Panc1 (cell line): ENCODE measurements around the gene MED17. TPM values are rescaled to one million over a fixed set of nuclear protein-coding genes. Genes with fewer than 3 reads are reported as not detected.

Experiments
- ATAC-seq: fragments of 200-7000 bp; cut with Tn5 transposase; 2 replicates; pipeline ENCODE4 v1.9.1; 2020; ENCODE audit warnings: mild to moderate bottlenecking, moderate library complexity
- BruUV-seq: library from RNA; stranded (reverse); fragments of 400-500 nt; replicated peaks from 2 replicates; lab custom pipeline; 2021; lab: Mats Ljungman, UMichigan
- CTCF ChIA-PET: fragments of 300-600 bp; sonication (Branson Sonifier 250); formaldehyde crosslinking; loops from one replicate; lab custom pipeline; 2022; ENCODE audit warnings: antibody characterized with exemption; lab: Charles Lee
- POLR2A ChIA-PET: fragments of 300-600 bp; sonication (Branson Sonifier 250); formaldehyde crosslinking; loops from one replicate; lab custom pipeline; 2022; ENCODE audit warnings: antibody characterized with exemption; lab: Charles Lee
- DNase-seq: peaks from one replicate; pipeline ENCODE4 v3.0.0-alpha.2; 2010; ENCODE audit warnings: low read depth, low spot score
- H3K27ac ChIP-seq: 2 replicates; pipeline ENCODE4 v1.5.1; 2011; ENCODE audit warnings: mild to moderate bottlenecking, low read length, inconsistent platforms
- H3K27me3 ChIP-seq: fragments of 200-500 bp; sonication (Bioruptor generic); 2 replicates; pipeline ENCODE4 v1.6.0; 2014; ENCODE audit warnings: low read length, inconsistent platforms; ENCODE audit not compliant: control insufficient read depth, insufficient read depth
- H3K36me3 ChIP-seq: fragments of 200-500 bp; sonication (Bioruptor generic); 2 replicates; pipeline ENCODE4 v1.5.1; 2014; ENCODE audit warnings: inconsistent platforms, mild to moderate bottlenecking, low read length, moderate library complexity; ENCODE audit not compliant: control insufficient read depth, insufficient read depth
- H3K4me1 ChIP-seq: 2 replicates; pipeline ENCODE4 v1.5.1; 2011; ENCODE audit warnings: inconsistent platforms, mild to moderate bottlenecking, low read length, moderate library complexity; ENCODE audit not compliant: control insufficient read depth, insufficient read depth
- H3K4me3 ChIP-seq, 2 experiments: 2 replicates each; pipeline ENCODE4 v1.5.1; 2011 to 2012; ENCODE audit warnings: low read depth in 2 of 2, low read length in 2 of 2, mild to moderate bottlenecking in 2 of 2, inconsistent platforms in 1 of 2, moderate library complexity in 1 of 2
- H3K9me3 ChIP-seq: fragments of 200-500 bp; sonication (Bioruptor generic); 2 replicates; pipeline ENCODE4 v1.5.1; 2014; ENCODE audit warnings: low read depth, mild to moderate bottlenecking, inconsistent platforms, low read length, moderate library complexity; ENCODE audit not compliant: control insufficient read depth, insufficient read depth
- POLR2AphosphoS5 ChIP-seq: IDR thresholded peaks from 2 replicates; pipeline ENCODE4 v1.6.1; 2012; ENCODE audit warnings: mild to moderate bottlenecking, low read depth, low read length, moderate library complexity
- SIN3A ChIP-seq: IDR thresholded peaks from 2 replicates; pipeline ENCODE4 v1.6.1; 2012; ENCODE audit warnings: low read depth, mild to moderate bottlenecking, low read length, moderate library complexity, borderline replicate concordance; ENCODE audit not compliant: insufficient read depth
- TCF7L2 ChIP-seq: IDR thresholded peaks from 2 replicates; pipeline ENCODE4 v1.6.1; 2011; ENCODE audit warnings: mild to moderate bottlenecking, low read depth, low read length, inconsistent platforms
- in situ Hi-C: cut with HindIII; loops from 2 replicates; pipeline ENCODE4 v1.10.0; 2016; ENCODE audit warnings: low sequenced_read_pairs, low pct_unique_long_range_greater_than_20kb
- intact Hi-C: fragments of 100-400 bp; cut with micrococcal nuclease; formaldehyde crosslinking; loops from one replicate; pipeline ENCODE4 v1.10.0; 2022; ENCODE audit not compliant: unreplicated experiment
- total RNA-seq: library from RNA; stranded (reverse); gene quantifications from one replicate; pipeline ENCODE4 v1.2.1, GENCODE V29; 2021; ENCODE audit not compliant: unreplicated experiment
- TF ChIP-seq, protein P1 (sequence below): fragments of 450-650 bp; IDR thresholded peaks from 2 replicates; pipeline ENCODE4 v1.5.1; 2017; ENCODE audit warnings: mild to moderate bottlenecking
- TF ChIP-seq, protein P2 (sequence below), 2 experiments: IDR thresholded peaks; 2 replicates each; pipeline ENCODE4 v1.6.1; 2011 to 2012; ENCODE audit warnings: low read depth in 2 of 2, control low read depth in 1 of 2, low read length in 1 of 2, mild to moderate bottlenecking in 1 of 2, moderate library complexity in 1 of 2; ENCODE audit not compliant: insufficient read depth in 1 of 2

MED17 gene
- total RNA-seq, 1 experiment from 2014 or later: 52.4 TPM

DNA sequence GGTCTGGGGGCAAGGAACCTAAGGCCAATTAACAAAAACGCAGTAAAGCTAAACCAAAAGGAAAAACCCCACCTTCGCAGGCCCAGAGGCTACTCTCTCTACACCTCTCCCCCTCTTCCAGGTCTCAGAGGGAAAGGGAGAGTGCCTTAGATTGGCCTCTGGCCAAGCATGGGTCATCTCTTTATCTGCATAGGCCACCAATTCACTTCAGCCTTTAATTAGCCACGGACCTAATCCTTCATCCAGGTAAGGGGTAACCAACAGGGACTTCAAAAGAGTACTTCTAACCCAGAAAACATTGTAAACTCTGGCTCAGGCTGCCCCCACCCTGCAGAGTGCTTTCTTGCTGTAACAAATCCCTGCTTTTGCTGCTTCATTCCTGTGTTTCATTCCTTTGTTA lies 56.9 kb downstream of the MED17 start:
- no peak overlapping the region for H3K4me3 ChIP-seq
- ChIA-PET CTCF (no interaction called here), POLR2A (no interaction called here)
- in situ Hi-C loops: no loop called here
- H3K27me3 ChIP-seq: no peaks in the 10 kb centered on the region
- no peaks in the 10 kb centered on the region for H3K36me3 ChIP-seq
- no TSS peak for BruUV-seq
- no peak for ATAC-seq
- intact Hi-C loops: no loop called here
- H3K27ac ChIP-seq: no peak overlapping the region
- TF ChIP-seq TCF7L2 (no peak), POLR2AphosphoS5 (no peak), SIN3A (no peak)
- TF ChIP-seq, protein P1, sequence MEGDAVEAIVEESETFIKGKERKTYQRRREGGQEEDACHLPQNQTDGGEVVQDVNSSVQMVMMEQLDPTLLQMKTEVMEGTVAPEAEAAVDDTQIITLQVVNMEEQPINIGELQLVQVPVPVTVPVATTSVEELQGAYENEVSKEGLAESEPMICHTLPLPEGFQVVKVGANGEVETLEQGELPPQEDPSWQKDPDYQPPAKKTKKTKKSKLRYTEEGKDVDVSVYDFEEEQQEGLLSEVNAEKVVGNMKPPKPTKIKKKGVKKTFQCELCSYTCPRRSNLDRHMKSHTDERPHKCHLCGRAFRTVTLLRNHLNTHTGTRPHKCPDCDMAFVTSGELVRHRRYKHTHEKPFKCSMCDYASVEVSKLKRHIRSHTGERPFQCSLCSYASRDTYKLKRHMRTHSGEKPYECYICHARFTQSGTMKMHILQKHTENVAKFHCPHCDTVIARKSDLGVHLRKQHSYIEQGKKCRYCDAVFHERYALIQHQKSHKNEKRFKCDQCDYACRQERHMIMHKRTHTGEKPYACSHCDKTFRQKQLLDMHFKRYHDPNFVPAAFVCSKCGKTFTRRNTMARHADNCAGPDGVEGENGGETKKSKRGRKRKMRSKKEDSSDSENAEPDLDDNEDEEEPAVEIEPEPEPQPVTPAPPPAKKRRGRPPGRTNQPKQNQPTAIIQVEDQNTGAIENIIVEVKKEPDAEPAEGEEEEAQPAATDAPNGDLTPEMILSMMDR: no peak
- TF ChIP-seq, protein P2, sequence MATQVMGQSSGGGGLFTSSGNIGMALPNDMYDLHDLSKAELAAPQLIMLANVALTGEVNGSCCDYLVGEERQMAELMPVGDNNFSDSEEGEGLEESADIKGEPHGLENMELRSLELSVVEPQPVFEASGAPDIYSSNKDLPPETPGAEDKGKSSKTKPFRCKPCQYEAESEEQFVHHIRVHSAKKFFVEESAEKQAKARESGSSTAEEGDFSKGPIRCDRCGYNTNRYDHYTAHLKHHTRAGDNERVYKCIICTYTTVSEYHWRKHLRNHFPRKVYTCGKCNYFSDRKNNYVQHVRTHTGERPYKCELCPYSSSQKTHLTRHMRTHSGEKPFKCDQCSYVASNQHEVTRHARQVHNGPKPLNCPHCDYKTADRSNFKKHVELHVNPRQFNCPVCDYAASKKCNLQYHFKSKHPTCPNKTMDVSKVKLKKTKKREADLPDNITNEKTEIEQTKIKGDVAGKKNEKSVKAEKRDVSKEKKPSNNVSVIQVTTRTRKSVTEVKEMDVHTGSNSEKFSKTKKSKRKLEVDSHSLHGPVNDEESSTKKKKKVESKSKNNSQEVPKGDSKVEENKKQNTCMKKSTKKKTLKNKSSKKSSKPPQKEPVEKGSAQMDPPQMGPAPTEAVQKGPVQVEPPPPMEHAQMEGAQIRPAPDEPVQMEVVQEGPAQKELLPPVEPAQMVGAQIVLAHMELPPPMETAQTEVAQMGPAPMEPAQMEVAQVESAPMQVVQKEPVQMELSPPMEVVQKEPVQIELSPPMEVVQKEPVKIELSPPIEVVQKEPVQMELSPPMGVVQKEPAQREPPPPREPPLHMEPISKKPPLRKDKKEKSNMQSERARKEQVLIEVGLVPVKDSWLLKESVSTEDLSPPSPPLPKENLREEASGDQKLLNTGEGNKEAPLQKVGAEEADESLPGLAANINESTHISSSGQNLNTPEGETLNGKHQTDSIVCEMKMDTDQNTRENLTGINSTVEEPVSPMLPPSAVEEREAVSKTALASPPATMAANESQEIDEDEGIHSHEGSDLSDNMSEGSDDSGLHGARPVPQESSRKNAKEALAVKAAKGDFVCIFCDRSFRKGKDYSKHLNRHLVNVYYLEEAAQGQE (IDR thresholded peaks at IDR 0.05; ENCODE audit: insufficient read depth in 1 of 2, low read depth in 2 of 2, low read length in 1 of 2): no peak
- DNase-seq: no peak
- H3K9me3 ChIP-seq: no peaks in the 10 kb centered on the region
- H3K4me1 ChIP-seq: no peaks in the 10 kb centered on the region; the same call in 1 of the 2 replicates

DNA sequence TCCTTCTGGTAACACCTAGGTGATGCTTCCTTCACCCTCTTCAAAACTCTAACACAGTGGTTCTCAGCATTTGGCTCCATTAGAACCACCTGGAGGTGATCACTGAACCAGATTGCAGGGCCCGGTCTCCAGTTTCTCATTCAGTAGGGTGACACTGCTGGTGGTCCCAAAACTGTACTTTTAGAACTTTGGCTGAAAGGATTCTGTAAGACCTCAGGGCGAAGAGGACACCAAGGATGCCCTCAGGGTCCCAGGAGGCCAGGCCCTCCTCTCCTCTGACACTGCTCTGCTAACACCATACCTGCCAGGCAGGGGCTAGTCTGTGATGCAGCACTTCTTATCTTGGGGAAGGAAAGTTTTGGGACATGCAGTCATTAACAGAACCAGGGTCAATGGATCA lies 57.4 kb downstream of the MED17 start:
- Histone ChIP-seq H3K4me3 (no peak overlapping the region), H3K9me3 (no peaks in the 10 kb centered on the region), H3K27me3 (no peaks in the 10 kb centered on the region), H3K36me3 (no peaks in the 10 kb centered on the region), H3K4me1 (no peaks in the 10 kb centered on the region; the same call in 1 of the 2 replicates), H3K27ac (no peak overlapping the region)
- in situ Hi-C loops: no loop called here
- ChIA-PET POLR2A (no interaction called here), CTCF (no interaction called here)
- ATAC-seq: no peak
- DNase-seq: no peak
- intact Hi-C loops: no loop called here
- TF ChIP-seq, protein P1: no peak
- no TSS peak for BruUV-seq
